K562 (cell line): ENCODE measurements around the gene PEX3. TPM values are rescaled to one million over a fixed set of nuclear protein-coding genes. Genes with fewer than 3 reads are reported as not detected.

Experiments
- AFF1 ChIP-seq, 2 experiments: fragments of 450-650 bp; IDR thresholded peaks; 2 replicates each; pipeline ENCODE4 v1.6.1; 2018; ENCODE audit warnings: mild to moderate bottlenecking in 2 of 2, low read depth in 1 of 2; ENCODE audit not compliant: partially characterized antibody in 2 of 2
- CTCF ChIP-seq, 3 experiments: IDR thresholded peaks in 2 of 3; conservative IDR thresholded peaks in 1 of 3; 2 replicates each; pipeline ENCODE4 v1.5.1; 2011 to 2012; ENCODE audit warnings: low read length in 3 of 3, mild to moderate bottlenecking in 3 of 3, control low read depth in 2 of 3, improper control_type of control experiment in 1 of 3, inconsistent platforms in 1 of 3, low read depth in 1 of 3, mixed read lengths in 1 of 3, moderate library complexity in 1 of 3; ENCODE audit not compliant: insufficient read depth in 2 of 3
- CXXC5 ChIP-seq: fragments of 250-450 bp; sonication (Bioruptor Pico); IDR thresholded peaks from 2 replicates; pipeline ENCODE4 v1.8.0; 2022; ENCODE audit warnings: inconsistent platforms, mild to moderate bottlenecking, moderate library complexity
- HBP1 ChIP-seq: fragments of 450-650 bp; formaldehyde crosslinking; IDR thresholded peaks from 2 replicates; pipeline ENCODE4 v1.4.0; 2022; ENCODE audit warnings: missing genetic modification characterization
- MEF2D ChIP-seq: conservative IDR thresholded peaks from 2 replicates; pipeline ENCODE4 v1.6.1; 2016; ENCODE audit warnings: low read depth, missing genetic modification characterization, missing compliant biosample characterization
- POLR2H ChIP-seq: IDR thresholded peaks from 2 replicates; pipeline ENCODE4 v1.6.1; 2016; ENCODE audit warnings: missing genetic modification characterization, low read depth, mild to moderate bottlenecking, control low read depth, missing compliant biosample characterization, moderate library complexity
- TRIM24 ChIP-seq, 2 experiments: fragments of 450-650 bp; IDR thresholded peaks; 2 replicates each; pipeline ENCODE4 v1.6.1; 2016
- ZNF175 ChIP-seq: fragments of 200-800 bp; sonication (Bioruptor generic); IDR thresholded peaks from 2 replicates; pipeline ENCODE4 v1.6.1; 2016; ENCODE audit warnings: low read depth, mild to moderate bottlenecking, missing genetic modification characterization, missing compliant biosample characterization
- ZNF584 ChIP-seq: fragments of 200-800 bp; sonication (Bioruptor generic); IDR thresholded peaks from 2 replicates; pipeline ENCODE4 v1.6.1; 2016; ENCODE audit warnings: low read depth, mild to moderate bottlenecking, missing genetic modification characterization, missing compliant biosample characterization
- ZNF75A ChIP-seq: fragments of 450-650 bp; formaldehyde crosslinking; IDR thresholded peaks from 2 replicates; pipeline ENCODE4 v1.4.0; 2020; ENCODE audit warnings: mild to moderate bottlenecking
- polyA plus RNA-seq, 8 experiments: library from polyadenylated mRNA; depleted of rRNA in 4 of 8; stranded (reverse) in 5 of 8; unstranded in 3 of 8; fragments of >200 nt; fragmentation: Nextera tagmentation in 2 of 8; fragmentation: Illumina TruSeq in 1 of 8; extraction: Ambion mirVana in 2 of 8; extraction: Trizol in 1 of 8; gene quantifications; 2 replicates each; pipeline versions ENCODE4 v1.2.1 to v1.2.3, GENCODE V29; 2011 to 2014; ENCODE audit warnings: inconsistent platforms in 1 of 8, missing spikeins in 1 of 8
- total RNA-seq, 7 experiments: library from RNA; depleted of rRNA in 6 of 7; stranded (reverse); fragments of >200 nt in 6 of 7; fragmentation: Illumina TruSeq in 2 of 7; extraction: Trizol in 2 of 7; gene quantifications; 2 replicates each; pipeline versions ENCODE4 v1.2.1 to v1.2.3, GENCODE V29; 2011 to 2021; ENCODE audit warnings: low replicate concordance in 1 of 7

The PEX3 gene
- total and polyA plus RNA-seq, 9 of the 15 experiments (the other 6 are each of a cell fraction or from before 2014, with no cell fraction given) = 17.3 to 69.6 (median 32.7) TPM

GRCh38 chr6:143485967-143486366 is 35.4 kb downstream of the PEX3 start (continued):
- TF ChIP-seq AFF1 (IDR thresholded peaks at IDR 0.05; ENCODE audit: low read depth in 1 of 2, partially characterized antibody in 2 of 2) = no peak
- no peak for TF ChIP-seq MEF2D (tag)
- TF ChIP-seq CXXC5 (CRISPR knock-in tag) = peak; percentile 52
- TF ChIP-seq POLR2H (tag) = peak; percentile 51; the same call in 1 of the 2 replicates
- TF ChIP-seq ZNF75A (CRISPR knock-in tag) = peak; percentile 80
- 0 out of 2 replicates have a peak, but pooled peaks have one; percentile 27 for TF ChIP-seq HBP1 (CRISPR knock-in tag)
- no peak for TF ChIP-seq CTCF (IDR thresholded peaks at IDR 0.05 in 2 of 3, conservative IDR thresholded peaks at IDR 0.05 in 1 of 3; ENCODE audit: insufficient read depth in 2 of 3, low read depth in 1 of 3, low read length in 3 of 3)
- peak in 1 of 2 experiments; percentile 52; a peak in 2 of 4 replicates for TF ChIP-seq TRIM24 (IDR thresholded peaks at IDR 0.05)
- TF ChIP-seq ZNF175 (CRISPR knock-in tag) = peak; percentile 84
- TF ChIP-seq ZNF584 (CRISPR knock-in tag) = peak; percentile 49; the same call in 1 of the 2 replicates
